HEK293T (cell line): ENCODE results near the gene MAP4.

Experiments
- BHLHE40 ChIP-seq: fragments of 450-650 bp; IDR thresholded peaks from 2 replicates; pipeline ENCODE4 v1.6.1; 2016; ENCODE audit warnings: mild to moderate bottlenecking, moderate library complexity, borderline replicate concordance
- TARDBP ChIP-seq: fragments of 450-650 bp; IDR thresholded peaks from 2 replicates; pipeline ENCODE4 v1.6.1; 2016

DNA sequence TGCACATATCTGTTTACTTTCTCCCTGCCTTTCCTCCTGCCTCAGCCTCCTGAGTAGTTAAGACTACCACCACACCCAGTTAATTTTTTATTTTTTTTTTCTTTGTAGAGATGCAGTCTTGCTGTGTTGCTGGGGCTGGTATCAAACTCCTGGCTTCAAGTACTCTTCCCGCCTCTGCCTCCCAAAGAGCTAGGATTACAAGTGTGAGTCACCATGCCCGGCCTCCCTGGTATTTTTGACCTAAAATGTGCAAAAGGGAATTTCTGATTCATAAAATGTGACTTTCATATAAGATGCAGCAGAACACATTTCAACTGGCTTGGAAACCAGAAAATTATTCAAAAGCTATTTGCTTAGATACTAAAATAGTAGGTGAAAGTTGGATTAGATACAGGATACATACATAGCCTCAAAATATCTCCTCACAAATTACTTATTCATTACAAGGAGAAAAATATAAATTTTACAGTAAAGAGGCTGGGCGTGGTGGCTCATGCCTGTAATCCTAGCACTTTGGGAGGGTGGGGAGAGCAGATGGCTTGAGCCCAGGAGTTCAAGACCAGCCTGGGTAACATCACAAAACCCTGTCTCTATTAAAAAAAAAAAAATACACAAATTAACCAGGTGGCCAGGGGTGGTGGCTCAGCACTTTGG is 32.0 kb downstream of the MAP4 start:
- no peak for TF ChIP-seq BHLHE40
- no peak for TF ChIP-seq TARDBP
